ENCODE results near the gene MRO.
"Not testable (repeated sequence)": the region's sequence is repeated elsewhere in the genome, so short reads cannot be mapped to it uniquely, and the experiment has no call there.

MRO gene

DNA sequence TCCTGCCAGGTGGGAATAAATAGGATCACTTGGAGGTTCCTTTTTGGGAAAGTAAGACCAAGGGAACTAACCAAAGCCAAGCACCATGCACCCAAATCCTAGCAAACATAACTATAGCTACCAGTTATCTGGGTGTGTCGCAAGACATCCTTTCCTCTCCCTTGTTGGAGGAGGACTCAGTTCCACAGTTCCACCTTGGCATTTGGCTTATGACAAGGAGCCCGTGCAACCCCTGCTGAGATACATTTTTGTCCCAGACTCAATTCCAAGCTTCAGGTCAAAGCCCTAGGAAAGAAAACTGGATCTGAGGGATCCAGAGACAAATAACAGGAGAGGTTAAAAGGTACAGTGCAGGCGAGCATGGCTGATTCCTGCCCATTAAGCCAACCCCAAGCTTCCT lies 40.8 kb downstream of the MRO start:
- H3K9me3 ChIP-seq (ENCODE audit: control insufficient read depth, low read length); H3K36me3 ChIP-seq (ENCODE audit: control insufficient read depth, insufficient read depth, low read length); H3K27ac ChIP-seq (ENCODE audit: insufficient read depth, low read depth, low read length, poor library complexity, severe bottlenecking); H3K27me3 ChIP-seq (ENCODE audit: control insufficient read depth, insufficient read depth, low read length, poor library complexity, severe bottlenecking); H3K4me3 ChIP-seq (ENCODE audit: insufficient read depth, low read depth, low read length): not testable (repeated sequence)
- 90 to 93% methylated on average over 3 of the region's 3 CpGs for WGBS, 2 experiments
- H3K4me1 ChIP-seq (ENCODE audit: control insufficient read depth, insufficient read depth, low read length): peaks cover 10% of the 10 kb centered on the region

DNA sequence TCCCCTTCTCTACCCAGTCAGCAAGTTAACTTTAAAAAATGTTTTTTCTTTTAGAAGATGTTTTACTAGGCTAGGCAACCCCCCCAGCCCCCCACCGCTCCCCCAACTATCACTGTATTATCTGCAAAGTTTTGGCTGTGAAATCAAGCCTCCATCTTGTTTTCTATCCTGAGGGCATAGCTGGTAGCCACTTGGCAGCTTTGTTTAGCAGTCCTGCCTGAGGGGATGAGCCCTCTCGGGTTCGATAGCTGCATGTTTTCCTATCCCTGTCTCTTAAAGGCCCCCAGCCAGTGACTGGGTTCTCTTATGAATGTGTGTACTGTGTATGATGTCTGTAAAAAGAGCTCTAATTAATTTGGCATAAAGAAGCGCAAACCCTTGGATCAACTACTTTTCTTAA lies 43.4 kb downstream of the MRO start:
- no peaks in the 10 kb centered on the region for H3K36me3 ChIP-seq (ENCODE audit: control insufficient read depth, insufficient read depth, low read length)
- H3K4me1 ChIP-seq (ENCODE audit: control insufficient read depth, insufficient read depth, low read length): peaks cover 10% of the 10 kb centered on the region
- H3K4me3 ChIP-seq (ENCODE audit: insufficient read depth, low read depth, low read length): no peak overlapping the region
- H3K27me3 ChIP-seq (ENCODE audit: control insufficient read depth, insufficient read depth, low read length, poor library complexity, severe bottlenecking): no peaks in the 10 kb centered on the region
- no peaks in the 10 kb centered on the region for H3K9me3 ChIP-seq (ENCODE audit: control insufficient read depth, low read length)
- 83 to 86% methylated on average over 4 of the region's 4 CpGs for WGBS, 2 experiments
- H3K27ac ChIP-seq (ENCODE audit: insufficient read depth, low read depth, low read length, poor library complexity, severe bottlenecking): no peak overlapping the region

DNA sequence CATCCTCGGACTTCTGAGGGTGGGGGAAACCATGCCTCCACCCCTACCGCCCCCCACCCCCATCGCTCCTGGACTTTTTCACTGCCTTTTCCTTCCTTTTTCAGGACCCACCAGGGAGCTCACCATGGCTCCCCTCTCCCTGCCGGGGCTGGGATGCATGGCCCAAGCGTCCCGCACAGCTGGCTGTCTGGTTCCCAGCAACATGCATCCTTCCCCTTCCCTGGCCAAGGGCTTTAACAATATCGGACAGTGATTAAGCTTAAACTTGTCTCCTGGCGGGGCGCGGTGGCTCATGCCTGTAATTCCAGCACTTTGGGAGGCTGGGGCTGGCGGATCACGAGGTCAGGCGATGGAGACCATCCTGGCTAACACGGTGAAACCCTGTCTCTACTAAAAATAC lies 44.1 kb downstream of the MRO start:
- Histone ChIP-seq H3K4me1 (ENCODE audit: control insufficient read depth, insufficient read depth, low read length) (peaks cover 10% of the 10 kb centered on the region), H3K27me3 (ENCODE audit: control insufficient read depth, insufficient read depth, low read length, poor library complexity, severe bottlenecking) (no peaks in the 10 kb centered on the region), H3K9me3 (ENCODE audit: control insufficient read depth, low read length) (no peaks in the 10 kb centered on the region), H3K4me3 (ENCODE audit: insufficient read depth, low read depth, low read length) (no peak overlapping the region), H3K27ac (ENCODE audit: insufficient read depth, low read depth, low read length, poor library complexity, severe bottlenecking) (no peak overlapping the region), H3K36me3 (ENCODE audit: control insufficient read depth, insufficient read depth, low read length) (no peaks in the 10 kb centered on the region)
- 88 to 91% methylated on average over 14 of the region's 14 CpGs for WGBS, 2 experiments

DNA sequence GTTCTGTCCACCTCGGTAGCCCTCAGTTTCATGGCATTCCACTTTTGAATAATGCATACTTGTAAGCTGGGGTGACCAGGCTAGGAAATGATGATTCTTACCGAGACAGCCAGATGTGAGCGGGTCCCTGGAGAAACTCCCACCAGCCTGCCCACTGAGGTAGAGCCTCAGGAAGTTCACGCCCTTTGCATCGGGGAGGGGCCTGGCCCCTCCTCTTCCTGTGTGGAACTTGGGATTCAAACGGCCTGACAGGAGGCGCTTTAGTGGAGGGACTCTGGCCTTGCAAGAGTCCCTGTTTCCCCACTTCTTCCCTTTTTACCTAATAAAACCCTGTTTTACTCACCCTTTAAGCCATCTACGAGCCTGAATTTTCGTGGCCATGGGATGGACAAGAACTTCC lies 44.6 kb downstream of the MRO start:
- Histone ChIP-seq H3K4me3 (ENCODE audit: insufficient read depth, low read depth, low read length) (no peak overlapping the region), H3K27me3 (ENCODE audit: control insufficient read depth, insufficient read depth, low read length, poor library complexity, severe bottlenecking) (no peaks in the 10 kb centered on the region), H3K9me3 (ENCODE audit: control insufficient read depth, low read length) (no peaks in the 10 kb centered on the region), H3K27ac (ENCODE audit: insufficient read depth, low read depth, low read length, poor library complexity, severe bottlenecking) (no peak overlapping the region), H3K4me1 (ENCODE audit: control insufficient read depth, insufficient read depth, low read length) (peaks cover 10% of the 10 kb centered on the region), H3K36me3 (ENCODE audit: control insufficient read depth, insufficient read depth, low read length) (no peaks in the 10 kb centered on the region)
- 93 to 94% methylated on average over 9 of the region's 9 CpGs for WGBS, 2 experiments

DNA sequence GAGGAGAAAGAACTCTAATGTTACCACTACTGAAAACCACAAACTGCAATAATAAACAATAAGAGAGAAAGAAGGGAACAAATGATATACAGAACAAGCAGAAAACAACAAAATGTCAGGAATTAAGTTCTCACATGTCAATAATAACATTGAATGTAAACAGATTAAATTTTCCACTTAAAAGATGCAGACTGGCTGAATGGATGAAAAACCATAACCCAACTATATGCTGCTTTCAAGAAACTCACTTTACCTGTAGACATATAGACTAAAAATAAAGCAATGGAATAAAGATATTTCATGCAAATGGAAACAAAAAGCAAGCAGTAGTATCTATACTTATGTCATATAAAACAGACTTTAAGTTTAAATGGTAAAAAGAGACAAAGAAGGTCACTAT lies 50.4 kb downstream of the MRO start:
- H3K27me3 ChIP-seq (ENCODE audit: control insufficient read depth, insufficient read depth, low read length, poor library complexity, severe bottlenecking): no peaks in the 10 kb centered on the region
- no peak overlapping the region for H3K4me3 ChIP-seq (ENCODE audit: insufficient read depth, low read depth, low read length)
- peaks cover 3% of the 10 kb centered on the region for H3K9me3 ChIP-seq (ENCODE audit: control insufficient read depth, low read length)
- H3K4me1 ChIP-seq (ENCODE audit: control insufficient read depth, insufficient read depth, low read length): no peaks in the 10 kb centered on the region
- H3K27ac ChIP-seq (ENCODE audit: insufficient read depth, low read depth, low read length, poor library complexity, severe bottlenecking): no peak overlapping the region
- no peaks in the 10 kb centered on the region for H3K36me3 ChIP-seq (ENCODE audit: control insufficient read depth, insufficient read depth, low read length)

DNA sequence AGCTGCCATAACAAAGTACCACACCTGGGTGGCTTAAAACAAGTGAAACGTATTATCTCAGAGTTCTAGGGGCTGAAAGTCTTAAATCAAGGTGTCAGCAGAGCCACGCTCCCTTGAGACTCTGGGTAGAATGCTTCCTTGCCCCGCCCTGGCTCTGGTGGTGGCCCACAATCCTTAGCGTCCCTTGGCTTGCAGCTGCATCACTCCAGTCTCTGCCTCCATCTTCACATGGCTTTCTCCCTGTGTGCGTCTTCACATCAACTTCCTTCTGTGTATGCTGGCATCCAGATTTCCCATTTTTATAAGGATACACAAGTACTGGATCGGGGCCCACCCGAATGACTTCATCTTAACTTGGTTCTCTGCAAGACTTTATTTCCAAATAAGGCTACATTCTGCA lies 62.5 kb downstream of the MRO start:
- Histone ChIP-seq H3K27me3 (ENCODE audit: control insufficient read depth, insufficient read depth, low read length, poor library complexity, severe bottlenecking) (no peaks in the 10 kb centered on the region), H3K4me3 (ENCODE audit: insufficient read depth, low read depth, low read length) (no peak overlapping the region), H3K9me3 (ENCODE audit: control insufficient read depth, low read length) (no peaks in the 10 kb centered on the region), H3K27ac (ENCODE audit: insufficient read depth, low read depth, low read length, poor library complexity, severe bottlenecking) (no peak overlapping the region), H3K4me1 (ENCODE audit: control insufficient read depth, insufficient read depth, low read length) (no peaks in the 10 kb centered on the region), H3K36me3 (ENCODE audit: control insufficient read depth, insufficient read depth, low read length) (no peaks in the 10 kb centered on the region)
- 93% methylated on average over 7 of the region's 7 CpGs for whole genome bisulfite sequencing, 2 experiments

DNA sequence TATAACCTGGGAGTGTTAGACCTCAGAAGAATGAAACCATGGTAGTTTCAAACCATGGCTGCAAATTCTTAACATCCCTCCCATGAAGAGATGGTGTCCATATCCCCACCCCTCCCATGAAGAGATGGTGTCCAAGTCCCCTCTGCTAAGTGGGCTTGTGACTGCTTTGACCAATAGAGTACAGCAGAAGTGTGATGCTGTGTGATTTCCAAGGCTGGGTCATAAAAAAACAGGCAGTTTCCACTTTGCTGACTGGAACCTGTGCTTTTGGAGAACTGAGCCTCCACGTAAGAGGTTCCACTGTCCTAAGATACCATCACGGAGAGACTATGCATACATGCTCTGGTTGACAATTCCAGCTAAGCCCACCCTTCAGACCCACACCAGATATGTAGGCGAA lies 65.5 kb downstream of the MRO start:
- no peaks in the 10 kb centered on the region for H3K9me3 ChIP-seq (ENCODE audit: control insufficient read depth, low read length)
- no peaks in the 10 kb centered on the region for H3K36me3 ChIP-seq (ENCODE audit: control insufficient read depth, insufficient read depth, low read length)
- H3K27me3 ChIP-seq (ENCODE audit: control insufficient read depth, insufficient read depth, low read length, poor library complexity, severe bottlenecking): no peaks in the 10 kb centered on the region
- no peak overlapping the region for H3K27ac ChIP-seq (ENCODE audit: insufficient read depth, low read depth, low read length, poor library complexity, severe bottlenecking)
- WGBS, 2 experiments: 91 to 92% methylated on average over 3 of the region's 3 CpGs
- H3K4me1 ChIP-seq (ENCODE audit: control insufficient read depth, insufficient read depth, low read length): peaks cover 28% of the 10 kb centered on the region
- no peak overlapping the region for H3K4me3 ChIP-seq (ENCODE audit: insufficient read depth, low read depth, low read length)

DNA sequence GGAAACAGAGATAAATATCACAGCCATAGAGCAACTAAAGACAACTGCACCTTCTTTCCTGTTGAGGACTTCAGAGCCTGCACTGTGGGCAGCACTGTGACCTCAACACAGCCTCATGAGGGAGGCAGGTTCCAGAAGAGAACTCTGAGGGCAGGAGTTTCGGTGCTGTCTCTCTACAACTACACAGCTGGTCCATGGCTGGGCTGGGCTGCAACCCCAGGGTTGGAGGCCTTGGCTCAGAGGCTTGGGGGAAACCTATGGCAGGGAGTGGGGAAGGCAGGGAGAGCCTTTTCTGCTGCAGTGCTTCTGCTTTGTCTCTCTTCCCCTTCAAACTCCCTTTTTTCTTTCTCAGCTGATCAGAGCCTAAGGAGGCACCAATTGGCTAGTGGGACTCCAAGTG lies 66.5 kb downstream of the MRO start:
- Histone ChIP-seq H3K9me3 (ENCODE audit: control insufficient read depth, low read length) (no peaks in the 10 kb centered on the region), H3K27ac (ENCODE audit: insufficient read depth, low read depth, low read length, poor library complexity, severe bottlenecking) (no peak overlapping the region), H3K4me1 (ENCODE audit: control insufficient read depth, insufficient read depth, low read length) (peaks cover 36% of the 10 kb centered on the region), H3K36me3 (ENCODE audit: control insufficient read depth, insufficient read depth, low read length) (no peaks in the 10 kb centered on the region), H3K4me3 (ENCODE audit: insufficient read depth, low read depth, low read length) (no peak overlapping the region), H3K27me3 (ENCODE audit: control insufficient read depth, insufficient read depth, low read length, poor library complexity, severe bottlenecking) (no peaks in the 10 kb centered on the region)
- 80 to 93% methylated on average over 1 of the region's 1 CpG for WGBS, 2 experiments

DNA sequence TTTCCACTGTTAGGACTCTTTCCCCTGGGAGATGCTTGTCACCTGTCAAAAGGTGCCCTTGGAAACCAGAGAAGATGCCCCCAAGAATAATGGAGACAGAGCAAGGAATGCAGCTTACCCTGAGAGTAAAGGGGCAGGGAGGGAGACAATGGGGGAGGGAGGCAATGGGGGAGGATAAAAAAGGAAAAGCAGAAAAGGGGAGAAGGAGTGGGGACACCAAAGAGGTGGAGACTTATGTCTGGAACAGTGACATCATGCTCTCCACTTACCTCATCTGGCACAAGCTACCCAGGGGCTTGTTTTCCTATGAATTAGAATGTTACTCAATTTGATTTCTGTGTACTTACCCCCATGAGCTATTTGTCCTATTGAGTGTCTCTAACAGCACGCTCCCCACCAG lies 67.9 kb downstream of the MRO start:
- Histone ChIP-seq H3K36me3 (ENCODE audit: control insufficient read depth, insufficient read depth, low read length) (no peaks in the 10 kb centered on the region), H3K4me1 (ENCODE audit: control insufficient read depth, insufficient read depth, low read length) (peaks cover 43% of the 10 kb centered on the region), H3K27ac (ENCODE audit: insufficient read depth, low read depth, low read length, poor library complexity, severe bottlenecking) (no peak overlapping the region), H3K9me3 (ENCODE audit: control insufficient read depth, low read length) (no peaks in the 10 kb centered on the region), H3K4me3 (ENCODE audit: insufficient read depth, low read depth, low read length) (no peak overlapping the region), H3K27me3 (ENCODE audit: control insufficient read depth, insufficient read depth, low read length, poor library complexity, severe bottlenecking) (no peaks in the 10 kb centered on the region)
- WGBS, 2 experiments: 100% methylated on average over 1 of the region's 1 CpG; no CpG with 5 or more reads in 1 of the 2 experiments

DNA sequence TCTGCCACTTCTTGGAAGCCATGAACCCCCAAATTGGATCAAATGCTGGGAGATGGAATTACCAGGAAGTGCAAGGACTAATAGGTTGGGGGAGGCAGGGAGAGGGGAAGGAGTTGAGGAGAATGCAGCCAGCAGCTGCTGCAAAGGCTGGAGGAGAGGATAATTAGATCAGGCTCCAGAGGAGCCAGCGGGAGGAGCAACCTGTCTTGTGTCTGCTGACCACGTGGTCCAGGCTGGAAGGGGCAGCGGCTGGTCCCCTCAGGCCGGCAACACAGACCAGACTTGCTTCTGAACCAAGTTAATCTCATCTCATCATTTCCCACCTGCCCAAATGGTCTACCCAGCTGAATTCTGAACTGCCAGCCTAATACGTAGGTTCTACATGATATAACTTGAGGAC lies 68.3 kb downstream of the MRO start:
- Histone ChIP-seq H3K9me3 (ENCODE audit: control insufficient read depth, low read length) (no peaks in the 10 kb centered on the region), H3K27me3 (ENCODE audit: control insufficient read depth, insufficient read depth, low read length, poor library complexity, severe bottlenecking) (no peaks in the 10 kb centered on the region), H3K4me1 (ENCODE audit: control insufficient read depth, insufficient read depth, low read length) (peaks cover 47% of the 10 kb centered on the region), H3K4me3 (ENCODE audit: insufficient read depth, low read depth, low read length) (no peak overlapping the region), H3K36me3 (ENCODE audit: control insufficient read depth, insufficient read depth, low read length) (no peaks in the 10 kb centered on the region), H3K27ac (ENCODE audit: insufficient read depth, low read depth, low read length, poor library complexity, severe bottlenecking) (peak overlapping the region; percentile 26)
- WGBS, 2 experiments: 50 to 54% methylated on average over 5 of the region's 5 CpGs

DNA sequence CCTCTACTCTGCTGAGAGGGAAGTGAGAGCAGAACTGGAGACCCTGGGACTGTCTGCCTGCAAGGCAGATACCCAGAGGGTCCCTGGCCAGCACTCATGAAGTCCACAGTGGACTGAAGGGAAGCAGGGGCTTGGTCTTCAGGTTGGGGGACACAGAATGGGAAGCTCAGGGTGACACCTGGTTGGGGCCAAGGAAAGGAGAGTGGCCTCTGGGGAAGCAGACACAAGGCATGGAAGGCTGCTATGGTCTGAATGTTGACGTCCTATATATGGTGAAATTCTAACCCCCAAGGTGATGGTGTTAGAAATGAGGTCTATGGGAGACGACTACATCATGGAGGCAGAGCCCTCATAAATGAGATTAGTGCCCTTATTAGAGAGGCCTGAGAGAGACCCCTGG lies 69.3 kb downstream of the MRO start:
- WGBS, 2 experiments: 90 to 96% methylated on average over 2 of the region's 2 CpGs
- no peak overlapping the region for H3K4me3 ChIP-seq (ENCODE audit: insufficient read depth, low read depth, low read length)
- H3K27ac ChIP-seq (ENCODE audit: insufficient read depth, low read depth, low read length, poor library complexity, severe bottlenecking): no peak overlapping the region
- H3K36me3 ChIP-seq (ENCODE audit: control insufficient read depth, insufficient read depth, low read length): no peaks in the 10 kb centered on the region
- H3K27me3 ChIP-seq (ENCODE audit: control insufficient read depth, insufficient read depth, low read length, poor library complexity, severe bottlenecking): no peaks in the 10 kb centered on the region
- peaks cover 47% of the 10 kb centered on the region for H3K4me1 ChIP-seq (ENCODE audit: control insufficient read depth, insufficient read depth, low read length)
- H3K9me3 ChIP-seq (ENCODE audit: control insufficient read depth, low read length): no peaks in the 10 kb centered on the region

All from ectodermal cell (in vitro differentiated cells).